ENCODE measurements around the gene ASIC4. TPM values are rescaled to one million over a fixed set of nuclear protein-coding genes. Genes with fewer than 3 reads are reported as not detected.

Gene ASIC4
- total RNA-seq, 3 donors from 2014 or later (not counting 1 experiment from before 2014, with no cell fraction given) = 0.12 to 0.20 TPM; not detected in 1

DNA sequence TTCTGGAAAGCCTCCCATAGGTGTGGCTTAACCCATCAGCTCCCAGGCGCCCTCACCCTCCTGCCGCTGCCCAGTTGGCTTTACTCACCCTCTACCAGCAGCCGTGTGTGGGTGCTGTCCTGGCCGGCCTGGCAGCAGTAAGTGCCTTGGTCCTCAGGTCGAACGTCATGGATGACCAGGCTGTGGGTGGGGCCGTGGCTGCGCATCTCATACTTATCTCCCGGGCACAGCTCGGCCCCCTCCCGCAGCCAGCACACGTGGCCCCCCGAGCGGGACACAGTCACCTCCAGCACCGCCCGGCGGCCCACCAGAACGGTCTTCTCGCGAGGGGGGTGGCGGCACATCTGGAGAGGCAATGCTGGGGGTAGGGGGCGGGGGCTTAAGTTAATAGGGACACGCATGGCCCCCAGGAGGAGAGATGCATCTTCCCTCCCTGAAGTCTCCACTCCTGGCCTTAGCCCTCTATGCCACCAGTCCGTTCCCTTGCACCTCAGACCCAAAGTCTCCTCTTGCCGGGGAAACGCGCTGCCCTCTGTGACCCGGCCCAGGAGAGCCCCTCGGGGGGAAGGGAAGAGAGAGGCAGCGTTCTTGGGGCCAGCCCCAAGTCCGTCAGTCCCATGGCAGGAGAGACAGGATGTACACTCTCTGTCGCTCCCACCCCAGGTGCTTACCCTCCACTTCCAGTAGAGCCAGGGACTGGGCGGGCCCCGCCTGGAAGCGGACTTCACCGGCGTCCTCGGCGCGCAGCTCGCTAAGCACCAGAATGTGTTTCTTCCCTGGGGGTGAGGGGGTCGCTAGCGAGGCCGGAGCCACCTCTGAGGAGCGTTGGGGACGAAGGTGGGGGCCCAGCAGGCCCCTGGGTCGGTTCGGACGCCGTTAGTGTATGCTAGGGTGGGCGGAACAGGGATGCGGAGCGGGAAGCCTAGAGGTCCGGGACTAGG, 37.4 kb downstream of the ASIC4 start:
- Mint-ChIP-seq H3K4me1 (peaks cover 5 to 17% of the 10 kb centered on the region in 2 donors), H3K27me3 (ENCODE audit: low read depth in 2 of 2) (peaks cover 8 to 33% of the 10 kb centered on the region in 2 donors), H3K36me3 (no peaks in the 10 kb centered on the region), H3K4me3 (peak overlapping the region; percentile 79), H3K27ac (peak overlapping the region in 1 of 2 donors; percentile 87), H3K9me3 (no peaks in the 10 kb centered on the region)
- H3K27ac ChIP-seq (ENCODE audit: low read length) = no peak overlapping the region
- H3K4me1 ChIP-seq (ENCODE audit: control insufficient read depth, insufficient read depth, low read length) = peaks cover 20% of the 10 kb centered on the region
- intact Hi-C loops (cut with micrococcal nuclease) = loop anchor here (1.0 to 2.0 kb wide), 2 partner anchors 7 to 47 kb away; partner anchors contain the start of gene TMEM198
- peaks cover 28% of the 10 kb centered on the region for H3K27me3 ChIP-seq (ENCODE audit: control insufficient read depth, insufficient read depth, low read length)
- TF ChIP-seq, protein P1, sequence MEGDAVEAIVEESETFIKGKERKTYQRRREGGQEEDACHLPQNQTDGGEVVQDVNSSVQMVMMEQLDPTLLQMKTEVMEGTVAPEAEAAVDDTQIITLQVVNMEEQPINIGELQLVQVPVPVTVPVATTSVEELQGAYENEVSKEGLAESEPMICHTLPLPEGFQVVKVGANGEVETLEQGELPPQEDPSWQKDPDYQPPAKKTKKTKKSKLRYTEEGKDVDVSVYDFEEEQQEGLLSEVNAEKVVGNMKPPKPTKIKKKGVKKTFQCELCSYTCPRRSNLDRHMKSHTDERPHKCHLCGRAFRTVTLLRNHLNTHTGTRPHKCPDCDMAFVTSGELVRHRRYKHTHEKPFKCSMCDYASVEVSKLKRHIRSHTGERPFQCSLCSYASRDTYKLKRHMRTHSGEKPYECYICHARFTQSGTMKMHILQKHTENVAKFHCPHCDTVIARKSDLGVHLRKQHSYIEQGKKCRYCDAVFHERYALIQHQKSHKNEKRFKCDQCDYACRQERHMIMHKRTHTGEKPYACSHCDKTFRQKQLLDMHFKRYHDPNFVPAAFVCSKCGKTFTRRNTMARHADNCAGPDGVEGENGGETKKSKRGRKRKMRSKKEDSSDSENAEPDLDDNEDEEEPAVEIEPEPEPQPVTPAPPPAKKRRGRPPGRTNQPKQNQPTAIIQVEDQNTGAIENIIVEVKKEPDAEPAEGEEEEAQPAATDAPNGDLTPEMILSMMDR (IDR thresholded peaks at IDR 0.05) = no peak
- WGBS (ENCODE audit: insufficient coverage) = 7% methylated on average over 51 of the region's 54 CpGs
- no peaks in the 10 kb centered on the region for H3K36me3 ChIP-seq (ENCODE audit: control insufficient read depth, insufficient read depth, low read length)
- H3K4me3 ChIP-seq (ENCODE audit: low read length) = peak overlapping the region; percentile 32
- H3K9me3 ChIP-seq (ENCODE audit: control insufficient read depth, insufficient read depth, low read length) = no peaks in the 10 kb centered on the region
- peak; percentile 32 to 46 for DNase-seq
- ATAC-seq = peak in 1 of 3 donors; percentile 1

DNA sequence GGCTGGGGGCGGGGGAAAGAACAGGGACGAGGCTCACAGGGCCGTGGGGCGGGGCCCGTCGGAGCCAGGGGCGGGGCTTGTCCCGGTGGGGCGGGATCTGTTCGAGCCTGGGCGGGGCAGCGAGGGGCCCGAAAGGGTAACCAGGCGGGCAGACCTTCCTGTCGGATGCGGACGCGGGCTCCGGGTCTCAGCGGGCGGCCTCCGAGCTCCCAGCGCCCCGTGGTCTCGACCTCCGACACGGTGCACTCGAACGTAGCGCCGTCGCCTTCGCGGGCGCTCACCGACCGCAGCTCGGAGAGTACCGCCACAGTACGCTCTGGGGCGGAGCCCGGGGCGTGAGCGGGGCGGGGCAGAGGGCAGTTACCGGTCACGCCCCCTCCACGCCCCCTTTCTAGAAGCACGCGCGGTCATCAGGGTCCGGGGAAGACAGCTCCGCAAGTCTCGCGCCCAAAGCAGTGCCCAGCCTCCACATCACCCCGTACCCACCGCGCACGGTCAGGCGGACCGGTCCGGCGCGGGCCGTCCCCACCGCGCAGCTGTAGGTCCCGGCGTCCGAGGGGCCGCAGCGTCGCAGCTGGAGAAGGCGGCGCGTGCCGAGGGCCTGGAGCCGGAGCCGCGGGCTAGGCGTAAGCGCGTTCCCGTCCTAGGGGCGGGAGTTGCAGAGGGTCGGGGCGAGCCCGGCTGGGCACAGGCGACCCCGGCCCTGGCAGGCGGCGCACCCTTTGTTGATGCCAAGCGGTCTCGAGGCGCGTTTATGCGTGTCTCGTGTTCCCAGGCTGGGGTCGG, 38.3 kb downstream of the ASIC4 start:
- ATAC-seq (peak; percentile 92 to 95 (median 94)), DNase-seq (peak; percentile 89)
- 3% methylated on average over 99 of the region's 99 CpGs for WGBS (ENCODE audit: insufficient coverage)
- Mint-ChIP-seq H3K27me3 (ENCODE audit: low read depth in 2 of 2) (peaks cover 8 to 27% of the 10 kb centered on the region in 2 donors), H3K4me3 (peak overlapping the region; percentile 79), H3K9me3 (no peaks in the 10 kb centered on the region), H3K36me3 (no peaks in the 10 kb centered on the region), H3K27ac (peak overlapping the region in 1 of 2 donors; percentile 87), H3K4me1 (peaks cover 5 to 17% of the 10 kb centered on the region in 2 donors)
- no peaks in the 10 kb centered on the region for H3K9me3 ChIP-seq (ENCODE audit: control insufficient read depth, insufficient read depth, low read length)
- no peak overlapping the region for H3K27ac ChIP-seq (ENCODE audit: low read length)
- TF ChIP-seq, protein P1 (IDR thresholded peaks at IDR 0.05) = no peak
- H3K4me1 ChIP-seq (ENCODE audit: control insufficient read depth, insufficient read depth, low read length) = peaks cover 20% of the 10 kb centered on the region
- peak overlapping the region; percentile 32 for H3K4me3 ChIP-seq (ENCODE audit: low read length)
- peaks cover 28% of the 10 kb centered on the region for H3K27me3 ChIP-seq (ENCODE audit: control insufficient read depth, insufficient read depth, low read length)
- intact Hi-C loops (cut with micrococcal nuclease) = loop anchor here (1.0 to 2.0 kb wide), 2 partner anchors 8 to 46 kb away; partner anchors contain the start of gene TMEM198
- H3K36me3 ChIP-seq (ENCODE audit: control insufficient read depth, insufficient read depth, low read length) = no peaks in the 10 kb centered on the region

DNA sequence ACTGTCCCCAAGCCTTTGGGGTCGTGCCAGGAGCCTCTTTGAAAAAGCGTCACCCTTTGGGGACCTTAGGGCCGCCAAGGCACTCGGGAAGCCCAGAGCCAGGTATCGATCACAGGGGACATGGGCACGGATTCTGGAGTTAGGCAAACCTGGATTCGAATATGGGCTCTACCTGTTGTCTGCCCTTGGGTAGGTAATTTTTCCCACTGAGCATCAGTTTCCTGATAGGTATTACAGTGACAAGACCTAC, 38.8 kb downstream of the ASIC4 start:
- Histone ChIP-seq H3K27ac (ENCODE audit: low read length) (no peak overlapping the region), H3K36me3 (ENCODE audit: control insufficient read depth, insufficient read depth, low read length) (no peaks in the 10 kb centered on the region), H3K9me3 (ENCODE audit: control insufficient read depth, insufficient read depth, low read length) (no peaks in the 10 kb centered on the region), H3K27me3 (ENCODE audit: control insufficient read depth, insufficient read depth, low read length) (peaks cover 28% of the 10 kb centered on the region), H3K4me3 (ENCODE audit: low read length) (no peak overlapping the region), H3K4me1 (ENCODE audit: control insufficient read depth, insufficient read depth, low read length) (peaks cover 20% of the 10 kb centered on the region)
- H3K27me3 Mint-ChIP-seq (ENCODE audit: low read depth in 2 of 2) = peaks cover 8 to 26% of the 10 kb centered on the region in 2 donors
- no peaks in the 10 kb centered on the region for H3K36me3 Mint-ChIP-seq
- no peak overlapping the region for H3K27ac Mint-ChIP-seq
- 48% methylated on average over 7 of the region's 7 CpGs for WGBS (ENCODE audit: insufficient coverage)
- ATAC-seq (no peak), DNase-seq (no peak)
- TF ChIP-seq, protein P1 (IDR thresholded peaks at IDR 0.05) = no peak
- peak overlapping the region; percentile 28 for H3K4me3 Mint-ChIP-seq
- no peaks in the 10 kb centered on the region for H3K9me3 Mint-ChIP-seq
- intact Hi-C loops (cut with micrococcal nuclease) = loop anchor here (2.0 kb wide), 1 partner anchor 46 kb away; no protein-coding TSS in a partner anchor
- peaks cover 5 to 17% of the 10 kb centered on the region in 2 donors for H3K4me1 Mint-ChIP-seq
